ENCODE results near the gene VAV2.

DNA sequence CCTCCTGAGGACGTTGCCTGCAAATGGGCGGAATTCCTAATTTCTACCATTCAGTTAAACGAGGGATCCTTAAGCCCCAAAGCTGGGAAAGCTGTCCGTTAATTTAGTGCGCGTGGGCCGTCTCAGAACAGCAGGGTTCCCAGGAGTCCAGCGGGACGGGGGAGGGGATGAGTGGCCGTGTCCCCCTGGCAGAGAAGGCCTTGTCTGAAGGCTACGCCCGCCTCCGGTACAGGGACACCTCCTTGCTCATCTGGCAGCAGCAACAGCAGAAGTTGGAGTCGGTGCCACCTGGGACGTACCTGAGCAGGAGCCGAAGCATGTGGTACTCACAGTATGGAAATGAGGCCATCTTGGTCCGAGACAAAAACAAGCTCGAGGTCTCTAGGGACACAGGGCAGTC is 34.5 kb upstream of the VAV2 start:
- TF ChIP-seq, protein P1, sequence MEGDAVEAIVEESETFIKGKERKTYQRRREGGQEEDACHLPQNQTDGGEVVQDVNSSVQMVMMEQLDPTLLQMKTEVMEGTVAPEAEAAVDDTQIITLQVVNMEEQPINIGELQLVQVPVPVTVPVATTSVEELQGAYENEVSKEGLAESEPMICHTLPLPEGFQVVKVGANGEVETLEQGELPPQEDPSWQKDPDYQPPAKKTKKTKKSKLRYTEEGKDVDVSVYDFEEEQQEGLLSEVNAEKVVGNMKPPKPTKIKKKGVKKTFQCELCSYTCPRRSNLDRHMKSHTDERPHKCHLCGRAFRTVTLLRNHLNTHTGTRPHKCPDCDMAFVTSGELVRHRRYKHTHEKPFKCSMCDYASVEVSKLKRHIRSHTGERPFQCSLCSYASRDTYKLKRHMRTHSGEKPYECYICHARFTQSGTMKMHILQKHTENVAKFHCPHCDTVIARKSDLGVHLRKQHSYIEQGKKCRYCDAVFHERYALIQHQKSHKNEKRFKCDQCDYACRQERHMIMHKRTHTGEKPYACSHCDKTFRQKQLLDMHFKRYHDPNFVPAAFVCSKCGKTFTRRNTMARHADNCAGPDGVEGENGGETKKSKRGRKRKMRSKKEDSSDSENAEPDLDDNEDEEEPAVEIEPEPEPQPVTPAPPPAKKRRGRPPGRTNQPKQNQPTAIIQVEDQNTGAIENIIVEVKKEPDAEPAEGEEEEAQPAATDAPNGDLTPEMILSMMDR (IDR thresholded peaks at IDR 0.05) = no peak
- no peak for TF ChIP-seq POLR2AphosphoS5 (IDR thresholded peaks at IDR 0.05; ENCODE audit: insufficient read depth in 1 of 2, low read depth in 1 of 2)
